Testis (tissue), 2 donors: ENCODE results near the gene CACNA1C.

Experiments used
- POLR2A ChIP-seq: fragments of 450-650 bp; IDR thresholded peaks from one replicate; pipeline ENCODE4 v1.6.1; 2017; ENCODE audit warnings: antibody characterized with exemption, mild to moderate bottlenecking, moderate library complexity
- TF ChIP-seq, protein P1 (sequence below), 3 experiments: fragments of 450-650 bp in 2 of 3; fragments of 200-600 bp in 1 of 3; sonication (generic) in 1 of 3; IDR thresholded peaks; one replicate each; pipeline ENCODE4 v1.5.1; 2016 to 2019; ENCODE audit warnings: antibody characterized with exemption in 3 of 3, mild to moderate bottlenecking in 2 of 3, moderate library complexity in 1 of 3

DNA sequence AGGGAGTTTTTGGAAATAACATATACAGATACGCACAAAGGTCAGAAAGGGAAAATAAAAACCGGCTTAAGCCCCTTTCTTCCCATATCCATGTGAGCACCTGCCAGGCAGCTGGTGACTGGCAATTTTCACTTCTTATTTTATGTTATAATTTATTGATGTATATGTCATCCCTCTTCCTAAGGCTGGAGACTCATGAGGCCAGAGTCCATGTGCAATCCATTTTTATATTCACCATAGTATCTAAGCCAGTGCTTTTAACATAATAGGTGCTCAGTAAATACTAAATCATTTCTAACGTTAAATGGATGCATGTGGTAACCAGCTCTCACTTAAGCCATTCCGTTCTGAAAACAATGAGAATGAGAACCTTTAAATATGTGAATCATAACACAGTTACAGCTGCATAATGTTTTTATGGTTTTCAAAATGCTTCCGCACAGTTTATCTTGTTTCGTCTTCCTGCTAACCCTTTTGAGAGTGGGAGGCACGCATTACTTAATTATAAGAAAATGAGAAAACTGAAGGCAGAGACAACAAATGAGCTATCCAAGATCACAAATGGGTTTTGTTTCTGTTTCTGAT, 178.3 kb downstream of the CACNA1C start:
- TF ChIP-seq, protein P1, sequence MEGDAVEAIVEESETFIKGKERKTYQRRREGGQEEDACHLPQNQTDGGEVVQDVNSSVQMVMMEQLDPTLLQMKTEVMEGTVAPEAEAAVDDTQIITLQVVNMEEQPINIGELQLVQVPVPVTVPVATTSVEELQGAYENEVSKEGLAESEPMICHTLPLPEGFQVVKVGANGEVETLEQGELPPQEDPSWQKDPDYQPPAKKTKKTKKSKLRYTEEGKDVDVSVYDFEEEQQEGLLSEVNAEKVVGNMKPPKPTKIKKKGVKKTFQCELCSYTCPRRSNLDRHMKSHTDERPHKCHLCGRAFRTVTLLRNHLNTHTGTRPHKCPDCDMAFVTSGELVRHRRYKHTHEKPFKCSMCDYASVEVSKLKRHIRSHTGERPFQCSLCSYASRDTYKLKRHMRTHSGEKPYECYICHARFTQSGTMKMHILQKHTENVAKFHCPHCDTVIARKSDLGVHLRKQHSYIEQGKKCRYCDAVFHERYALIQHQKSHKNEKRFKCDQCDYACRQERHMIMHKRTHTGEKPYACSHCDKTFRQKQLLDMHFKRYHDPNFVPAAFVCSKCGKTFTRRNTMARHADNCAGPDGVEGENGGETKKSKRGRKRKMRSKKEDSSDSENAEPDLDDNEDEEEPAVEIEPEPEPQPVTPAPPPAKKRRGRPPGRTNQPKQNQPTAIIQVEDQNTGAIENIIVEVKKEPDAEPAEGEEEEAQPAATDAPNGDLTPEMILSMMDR (IDR thresholded peaks at IDR 0.05) = no peak
- TF ChIP-seq POLR2A = no peak
